H9 (cell line): Measurements from ENCODE around the gene GPR176. TPM values are rescaled to one million over a fixed set of nuclear protein-coding genes. Genes with fewer than 3 reads are reported as not detected.

ENCODE experiments used
- DNase-seq: peaks from one replicate; pipeline ENCODE4 v3.0.0-alpha.2; 2017
- H2AFZ ChIP-seq: one replicate; pipeline ENCODE4 v1.6.1; 2013; ENCODE audit warnings: mild to moderate bottlenecking, low read length, control low read depth, moderate library complexity
- H2AK5ac ChIP-seq: 2 replicates; pipeline ENCODE4 v1.6.1; 2013; ENCODE audit warnings: low read length, control low read depth, mixed read lengths; ENCODE audit not compliant: insufficient read length
- H2BK120ac ChIP-seq: one replicate; pipeline ENCODE4 v1.6.1; 2013; ENCODE audit warnings: low read depth, mild to moderate bottlenecking, low read length, control low read depth, inconsistent platforms; ENCODE audit not compliant: poor library complexity, severe bottlenecking
- H2BK12ac ChIP-seq: 2 replicates; pipeline ENCODE4 v1.6.1; 2013; ENCODE audit warnings: low read length, control low read depth, mixed read lengths, low read depth; ENCODE audit not compliant: insufficient read length
- H2BK15ac ChIP-seq: 2 replicates; pipeline ENCODE4 v1.6.1; 2013; ENCODE audit warnings: low read depth, low read length, control low read depth
- H2BK20ac ChIP-seq: one replicate; pipeline ENCODE4 v1.6.1; 2013; ENCODE audit warnings: low read depth, mild to moderate bottlenecking, low read length, control low read depth, inconsistent platforms; ENCODE audit not compliant: poor library complexity, severe bottlenecking
- H2BK5ac ChIP-seq: 2 replicates; pipeline ENCODE4 v1.6.1; 2013; ENCODE audit warnings: low read length, control low read depth, mixed read lengths; ENCODE audit not compliant: insufficient read length
- H3K14ac ChIP-seq: 2 replicates; pipeline ENCODE4 v1.6.1; 2013; ENCODE audit warnings: low read length, control low read depth; ENCODE audit not compliant: insufficient read depth
- H3K18ac ChIP-seq: 2 replicates; pipeline ENCODE4 v1.6.1; 2013; ENCODE audit warnings: low read depth, mild to moderate bottlenecking, mixed read lengths, low read length, control low read depth; ENCODE audit not compliant: insufficient read length
- H3K23ac ChIP-seq: 2 replicates; pipeline ENCODE4 v1.6.1; 2013; ENCODE audit warnings: low read length, control low read depth, mixed read lengths, low read depth; ENCODE audit not compliant: insufficient read length
- H3K23me2 ChIP-seq: 2 replicates; pipeline ENCODE4 v1.6.1; 2013; ENCODE audit warnings: low read depth, mild to moderate bottlenecking, mixed read lengths, low read length, control low read depth; ENCODE audit not compliant: insufficient read length, poor library complexity, severe bottlenecking
- H3K27ac ChIP-seq: 2 replicates; pipeline ENCODE4 v1.5.1; 2013; ENCODE audit warnings: low read length, control low read depth, mixed read lengths, low read depth; ENCODE audit not compliant: insufficient read length
- H3K27me3 ChIP-seq: 2 replicates; pipeline ENCODE4 v1.6.1; 2013; ENCODE audit warnings: low read length, control low read depth, inconsistent platforms; ENCODE audit not compliant: insufficient read depth
- H3K4ac ChIP-seq: 2 replicates; pipeline ENCODE4 v1.6.1; 2013; ENCODE audit warnings: low read depth, mild to moderate bottlenecking, control low read depth, inconsistent platforms, low read length, moderate library complexity
- H3K4me1 ChIP-seq: 2 replicates; pipeline ENCODE4 v1.6.1; 2013; ENCODE audit warnings: low read length, control low read depth, inconsistent platforms; ENCODE audit not compliant: insufficient read depth
- H3K4me2 ChIP-seq: 2 replicates; pipeline ENCODE4 v1.6.1; 2013; ENCODE audit warnings: low read length, control low read depth, mixed read lengths; ENCODE audit not compliant: insufficient read length, insufficient read depth
- H3K56ac ChIP-seq: 2 replicates; pipeline ENCODE4 v1.6.1; 2013; ENCODE audit warnings: low read depth, mild to moderate bottlenecking, mixed read lengths, low read length, control low read depth; ENCODE audit not compliant: insufficient read length
- H3K79me1 ChIP-seq: 2 replicates; pipeline ENCODE4 v1.6.1; 2013; ENCODE audit warnings: low read depth, mild to moderate bottlenecking, moderate library complexity, low read length, control low read depth, inconsistent platforms; ENCODE audit not compliant: insufficient read depth, poor library complexity, severe bottlenecking
- H3K79me2 ChIP-seq: 2 replicates; pipeline ENCODE4 v1.6.1; 2013; ENCODE audit warnings: low read length, control low read depth, inconsistent platforms; ENCODE audit not compliant: insufficient read depth
- H3K9ac ChIP-seq: 2 replicates; pipeline ENCODE4 v1.6.1; 2013; ENCODE audit warnings: low read length, control low read depth, mixed read lengths; ENCODE audit not compliant: insufficient read length; ENCODE audit errors: extremely low read depth
- H3K9me3 ChIP-seq: one replicate; pipeline ENCODE4 v1.6.1; 2013; ENCODE audit warnings: low read depth, low read length, inconsistent platforms; ENCODE audit not compliant: control insufficient read depth
- H3T11ph ChIP-seq: one replicate; pipeline ENCODE4 v1.6.1; 2013; ENCODE audit warnings: mild to moderate bottlenecking, low read length, control low read depth, inconsistent platforms
- H4K20me1 ChIP-seq: one replicate; pipeline ENCODE4 v1.6.1; 2013; ENCODE audit not compliant: control insufficient read depth, insufficient read length, insufficient read depth
- H4K5ac ChIP-seq: 2 replicates; pipeline ENCODE4 v1.6.1; 2013; ENCODE audit warnings: low read depth, mild to moderate bottlenecking, mixed read lengths, low read length, control low read depth; ENCODE audit not compliant: insufficient read length
- H4K8ac ChIP-seq: replicated peaks from 2 replicates; pipeline ENCODE4 v1.6.1; 2013; ENCODE audit warnings: low read length, control low read depth, mixed read lengths, low read depth; ENCODE audit not compliant: insufficient read length
- H4K91ac ChIP-seq: 2 replicates; pipeline ENCODE4 v1.6.1; 2013; ENCODE audit warnings: low read depth, mild to moderate bottlenecking, moderate library complexity, mixed read lengths, low read length, control low read depth; ENCODE audit not compliant: insufficient read length
- H3K27ac Mint-ChIP-seq, 3 experiments: 2 replicates in 2 of 3; 3 replicates in 1 of 3; pipeline ENCODE4 v1.8.0; 2020 to 2021; ENCODE audit warnings: mixed read lengths in 3 of 3, mild to moderate bottlenecking in 1 of 3, moderate library complexity in 1 of 3
- H3K27me3 Mint-ChIP-seq: 2 replicates; pipeline ENCODE4 v1.8.0; 2021; ENCODE audit warnings: low read depth, mild to moderate bottlenecking, moderate library complexity, mixed read lengths
- H3K36me3 Mint-ChIP-seq, 3 experiments: 2 replicates in 2 of 3; 3 replicates in 1 of 3; pipeline ENCODE4 v1.8.0; 2020 to 2021; ENCODE audit warnings: low read depth in 3 of 3, mixed read lengths in 3 of 3; ENCODE audit not compliant: insufficient read depth in 1 of 3
- H3K4me1 Mint-ChIP-seq, 2 experiments: 2 replicates each; pipeline ENCODE4 v1.8.0; 2020; ENCODE audit warnings: mixed read lengths in 2 of 2
- H3K4me3 Mint-ChIP-seq, 2 experiments: 2 replicates in 1 of 2; 3 replicates in 1 of 2; pipeline ENCODE4 v1.8.0; 2020 to 2021; ENCODE audit warnings: mild to moderate bottlenecking in 2 of 2, mixed read lengths in 2 of 2, moderate library complexity in 1 of 2
- H3K9me3 Mint-ChIP-seq, 2 experiments: 2 replicates in 1 of 2; 3 replicates in 1 of 2; pipeline ENCODE4 v1.8.0; 2020; ENCODE audit warnings: mild to moderate bottlenecking in 2 of 2, mixed read lengths in 2 of 2, moderate library complexity in 1 of 2
- WGBS: extraction: QIAGEN DNeasy Blood & Tissue Kit; methylation state at CpG from one replicate; pipeline ENCODE4 v1.1.7; 2013; ENCODE audit warnings: missing lambda C conversion rate, low lambda C conversion rate, mixed read lengths; ENCODE audit not compliant: insufficient read length; ENCODE audit errors: extremely low coverage; 5-methylcytosine and 5-hydroxymethylcytosine counted together
- total RNA-seq: library from RNA; stranded (reverse); gene quantifications from 2 replicates; pipeline ENCODE4 v1.2.1, GENCODE V29; 2021
- TF ChIP-seq, protein P1 (sequence below): fragments of 200-600 bp; sonication (generic); conservative IDR thresholded peaks from 3 replicates; pipeline ENCODE4 v1.8.0; 2021; ENCODE audit warnings: antibody characterized with exemption, mild to moderate bottlenecking

Gene GPR176
- total RNA-seq, 1 experiment from 2014 or later, result 132 TPM

DNA sequence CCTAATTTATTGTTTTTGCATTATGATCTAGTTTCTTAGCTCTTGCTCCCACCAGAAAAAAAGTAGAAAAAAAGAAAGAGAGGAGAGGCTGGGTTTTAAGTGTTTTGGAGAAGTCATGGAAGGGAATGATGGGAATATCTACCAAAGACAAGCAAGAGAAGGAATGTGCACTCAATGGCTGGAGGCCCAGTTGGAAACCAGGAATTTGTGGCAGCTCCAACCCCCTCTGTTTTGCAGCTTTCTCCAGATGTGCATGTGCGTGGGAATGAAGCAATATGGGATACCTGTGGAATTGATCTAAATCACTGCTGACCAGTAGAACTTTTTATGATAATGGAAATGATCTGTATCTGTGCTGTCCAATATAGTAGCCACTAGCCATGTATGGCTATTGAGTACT is 41.0 kb upstream of the GPR176 start:
- TF ChIP-seq, protein P1, sequence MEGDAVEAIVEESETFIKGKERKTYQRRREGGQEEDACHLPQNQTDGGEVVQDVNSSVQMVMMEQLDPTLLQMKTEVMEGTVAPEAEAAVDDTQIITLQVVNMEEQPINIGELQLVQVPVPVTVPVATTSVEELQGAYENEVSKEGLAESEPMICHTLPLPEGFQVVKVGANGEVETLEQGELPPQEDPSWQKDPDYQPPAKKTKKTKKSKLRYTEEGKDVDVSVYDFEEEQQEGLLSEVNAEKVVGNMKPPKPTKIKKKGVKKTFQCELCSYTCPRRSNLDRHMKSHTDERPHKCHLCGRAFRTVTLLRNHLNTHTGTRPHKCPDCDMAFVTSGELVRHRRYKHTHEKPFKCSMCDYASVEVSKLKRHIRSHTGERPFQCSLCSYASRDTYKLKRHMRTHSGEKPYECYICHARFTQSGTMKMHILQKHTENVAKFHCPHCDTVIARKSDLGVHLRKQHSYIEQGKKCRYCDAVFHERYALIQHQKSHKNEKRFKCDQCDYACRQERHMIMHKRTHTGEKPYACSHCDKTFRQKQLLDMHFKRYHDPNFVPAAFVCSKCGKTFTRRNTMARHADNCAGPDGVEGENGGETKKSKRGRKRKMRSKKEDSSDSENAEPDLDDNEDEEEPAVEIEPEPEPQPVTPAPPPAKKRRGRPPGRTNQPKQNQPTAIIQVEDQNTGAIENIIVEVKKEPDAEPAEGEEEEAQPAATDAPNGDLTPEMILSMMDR, result no peak

More for the DNA sequence above, 41.0 kb upstream of the GPR176 start:
- H4K5ac ChIP-seq, result no peak overlapping the region
- DNase-seq, result no peak
- WGBS, result no CpG with 5 or more reads among the region's 1 CpG
- H2BK20ac ChIP-seq, result no peak overlapping the region
- no peak overlapping the region for H3K4me2 ChIP-seq
- H3K9ac ChIP-seq, result no peak overlapping the region
- H3K4ac ChIP-seq, result no peak overlapping the region
- no peak overlapping the region for H3K23ac ChIP-seq
- no peaks in the 10 kb centered on the region for H3K9me3 Mint-ChIP-seq
- H3K4me3 Mint-ChIP-seq, result no peak overlapping the region
- no peaks in the 10 kb centered on the region for H3K27me3 ChIP-seq
- H3K14ac ChIP-seq, result no peak overlapping the region
- H2BK5ac ChIP-seq, result no peak overlapping the region
- no peak overlapping the region for H4K8ac ChIP-seq
- H3K23me2 ChIP-seq, result no peaks in the 10 kb centered on the region
- no peaks in the 10 kb centered on the region for H3K27me3 Mint-ChIP-seq
- no peak overlapping the region for H2AFZ ChIP-seq
- H2BK12ac ChIP-seq, result no peak overlapping the region
- H3K9me3 ChIP-seq, result no peaks in the 10 kb centered on the region
- H3K4me1 ChIP-seq, result 0 out of 2 replicates have a peak, but pooled peaks cover 2% of the 10 kb centered on the region
- no peak overlapping the region for H2BK120ac ChIP-seq
- H3T11ph ChIP-seq, result no peak overlapping the region
- H3K27ac Mint-ChIP-seq, result no peak overlapping the region
- H2AK5ac ChIP-seq, result no peak overlapping the region
- peaks cover 31 to 58% (median 38%) of the 10 kb centered on the region in 3 experiments; a peak in 6 of 7 replicates for H3K36me3 Mint-ChIP-seq
- no peaks in the 10 kb centered on the region for H3K79me1 ChIP-seq
- H3K79me2 ChIP-seq, result no peaks in the 10 kb centered on the region
- H2BK15ac ChIP-seq, result no peak overlapping the region
- no peak overlapping the region for H3K18ac ChIP-seq
- no peak overlapping the region for H3K27ac ChIP-seq
- H4K91ac ChIP-seq, result no peak overlapping the region
- H4K20me1 ChIP-seq, result peaks cover 2% of the 10 kb centered on the region
- H3K56ac ChIP-seq, result no peak overlapping the region
- H3K4me1 Mint-ChIP-seq, result peaks cover 6 to 10% of the 10 kb centered on the region in 2 experiments
